ENCODE data around the gene KLHL5.

GRCh38 chr4:39066371-39066770, 4.3 kb downstream of the KLHL5 start:
- TF ChIP-seq EZH2 (IDR thresholded peaks at IDR 0.05; ENCODE audit: borderline replicate concordance, low read depth, low read length, severe bottlenecking) (no peak), CTCF (IDR thresholded peaks at IDR 0.05; ENCODE audit: borderline replicate concordance, extremely low read depth, low read length, poor library complexity, severe bottlenecking) (no peak)

Data from DND-41 (cell line).